Endothelial cell of umbilical vein (primary cell): Measurements from ENCODE around the gene NTNG1. TPM values are rescaled to one million over a fixed set of nuclear protein-coding genes. Genes with fewer than 3 reads are reported as not detected.

ENCODE experiments used
- BruUV-seq: library from RNA; stranded (reverse); fragments of 400-500 nt; replicated peaks from 2 replicates; lab custom pipeline; 2021; lab: Mats Ljungman, UMichigan
- CTCF ChIA-PET: fragments of 300-600, 350-600 bp; sonication (Branson Sonifier 250); formaldehyde crosslinking; loops from one replicate; lab custom pipeline; 2021; ENCODE audit warnings: antibody characterized with exemption, inconsistent platforms; lab: Charles Lee
- POLR2A ChIA-PET: fragments of 300-600, 350-600 bp; sonication (Branson Sonifier 250); formaldehyde crosslinking; loops from one replicate; lab custom pipeline; 2021; ENCODE audit warnings: antibody characterized with exemption, inconsistent platforms; lab: Charles Lee
- DNase-seq: peaks from one replicate; pipeline ENCODE4 v3.0.0-alpha.2; 2011; ENCODE audit warnings: low read depth, low spot score
- FAIRE-seq: peaks from 2 replicates; lab custom pipeline; 2011; peaks lifted over from hg19 to GRCh38; lab: Jason Lieb, UNC
- H2AFZ ChIP-seq: 2 replicates; pipeline ENCODE4 v1.6.0; 2012; ENCODE audit warnings: low read depth, low read length, control low read depth, inconsistent platforms
- H3K27ac ChIP-seq: 2 replicates; pipeline ENCODE4 v1.5.1; 2011; ENCODE audit warnings: low read depth, mild to moderate bottlenecking, control low read depth, low read length, moderate library complexity; ENCODE audit not compliant: insufficient read depth
- H3K27me3 ChIP-seq, 2 experiments: 2 replicates each; pipeline versions ENCODE4 v1.6.0 to v1.6.1; 2011; ENCODE audit warnings: low read length in 2 of 2, mixed read lengths in 1 of 2; ENCODE audit not compliant: control insufficient read depth in 2 of 2, insufficient read depth in 2 of 2
- H3K36me3 ChIP-seq, 2 experiments: 2 replicates in 1 of 2; 3 replicates in 1 of 2; pipeline ENCODE4 v1.5.1; 2011; ENCODE audit warnings: low read length in 2 of 2, mild to moderate bottlenecking in 1 of 2, moderate library complexity in 1 of 2; ENCODE audit not compliant: control insufficient read depth in 2 of 2, insufficient read depth in 2 of 2; ENCODE audit errors: extremely low read depth in 1 of 2
- H3K4me1 ChIP-seq: 3 replicates; pipeline ENCODE4 v1.5.1; 2011; ENCODE audit warnings: mild to moderate bottlenecking, low read length; ENCODE audit not compliant: control insufficient read depth, insufficient read depth; ENCODE audit errors: extremely low read depth
- H3K4me2 ChIP-seq: 2 replicates; pipeline ENCODE4 v1.6.1; 2011; ENCODE audit warnings: low read length, control low read depth, mixed read lengths; ENCODE audit not compliant: insufficient read depth
- H3K4me3 ChIP-seq, 3 experiments: fragments of 200-600 bp in 1 of 3; sonication (generic), shearing (Covaris generic) in 1 of 3; replicated peaks in 1 of 3; 2 replicates each; pipeline ENCODE4 v1.5.1; 2011 to 2016; ENCODE audit warnings: control low read depth in 3 of 3, low read length in 3 of 3, mild to moderate bottlenecking in 2 of 3, inconsistent platforms in 1 of 3, low read depth in 1 of 3, moderate library complexity in 1 of 3; ENCODE audit not compliant: insufficient read depth in 1 of 3
- H3K79me2 ChIP-seq: 2 replicates; pipeline ENCODE4 v1.6.0; 2012; ENCODE audit warnings: low read length, inconsistent platforms; ENCODE audit not compliant: control insufficient read depth, insufficient read depth
- H3K9ac ChIP-seq: replicated peaks from 2 replicates; pipeline ENCODE3; 2011; ENCODE audit warnings: low read length, control low read depth; ENCODE audit not compliant: insufficient read depth; ENCODE audit errors: extremely low read depth
- H3K9me1 ChIP-seq: replicated peaks from 3 replicates; pipeline ENCODE4 v1.6.0; 2011; ENCODE audit warnings: mild to moderate bottlenecking, low read length; ENCODE audit not compliant: control insufficient read depth, insufficient read depth; ENCODE audit errors: extremely low read depth
- H3K9me3 ChIP-seq: replicated peaks from 2 replicates; pipeline ENCODE4 v1.5.1; 2012; ENCODE audit warnings: low read length, inconsistent platforms; ENCODE audit not compliant: control insufficient read depth, insufficient read depth
- H4K20me1 ChIP-seq: replicated peaks from 2 replicates; pipeline ENCODE3; 2011; ENCODE audit warnings: mild to moderate bottlenecking, low read length; ENCODE audit not compliant: control insufficient read depth, insufficient read depth; ENCODE audit errors: extremely low read depth
- EZH2 ChIP-seq: IDR thresholded peaks from 2 replicates; pipeline ENCODE4 v1.6.1; 2012; ENCODE audit warnings: borderline replicate concordance, low read depth, mild to moderate bottlenecking, moderate library complexity, low read length, inconsistent platforms; ENCODE audit not compliant: severe bottlenecking
- FOS ChIP-seq: IDR thresholded peaks from 2 replicates; pipeline ENCODE4 v1.6.1; 2011; ENCODE audit warnings: mild to moderate bottlenecking, low read length, moderate library complexity, borderline replicate concordance; ENCODE audit not compliant: insufficient read depth
- GATA2 ChIP-seq: IDR thresholded peaks from 2 replicates; pipeline ENCODE4 v1.7.0; 2011; ENCODE audit warnings: low read depth, mild to moderate bottlenecking, moderate library complexity, mixed read lengths, low read length; ENCODE audit not compliant: insufficient read length, insufficient read depth
- JUN ChIP-seq: IDR thresholded peaks from 2 replicates; pipeline ENCODE4 v1.6.1; 2011; ENCODE audit warnings: borderline replicate concordance, low read depth; ENCODE audit not compliant: insufficient read length, insufficient read depth
- POLR2A ChIP-seq: IDR thresholded peaks from 2 replicates; pipeline ENCODE4 v1.6.1; 2012; ENCODE audit warnings: low read depth, mild to moderate bottlenecking, control low read depth, low read length
- POLR2AphosphoS5 ChIP-seq: IDR thresholded peaks from 2 replicates; pipeline ENCODE4 v1.6.1; 2012; ENCODE audit warnings: low read depth, mild to moderate bottlenecking, control low read depth, low read length, moderate library complexity; ENCODE audit not compliant: insufficient read depth
- dilution Hi-C: fragments of 300-500 bp; cut with MboI; formaldehyde crosslinking; loops from one replicate; pipeline ENCODE4 v1.15.0; 2019; ENCODE audit warnings: low sequenced_read_pairs; ENCODE audit not compliant: extremely low pct_ligation_motif_present
- intact Hi-C: fragments of 100-400 bp; cut with micrococcal nuclease; formaldehyde crosslinking; loops from one replicate; pipeline ENCODE4 v1.10.0; 2022
- polyA plus RNA-seq, 4 experiments: library from polyadenylated mRNA; depleted of rRNA in 3 of 4; stranded (reverse) in 3 of 4; unstranded in 1 of 4; fragments of >200 nt; gene quantifications; 2 replicates each; pipeline versions ENCODE4 v1.2.1 to v1.2.3, GENCODE V29; 2011 to 2012; ENCODE audit warnings: missing spikeins in 1 of 4
- total RNA-seq: library from RNA; stranded (reverse); gene quantifications from 2 replicates; pipeline ENCODE4 v1.2.3, GENCODE V29; 2021
- TF ChIP-seq, protein P1 (sequence below), 2 donors: IDR thresholded peaks; 1 replicate in 1 of 2; 2 replicates in 1 of 2; pipeline ENCODE4 v1.5.1; 2011; ENCODE audit warnings: low read length in 2 of 2, mild to moderate bottlenecking in 2 of 2, moderate library complexity in 2 of 2, control low read depth in 1 of 2, inconsistent platforms in 1 of 2, low read depth in 1 of 2; ENCODE audit not compliant: insufficient read depth in 1 of 2; ENCODE audit errors: extremely low read depth in 1 of 2
- TF ChIP-seq, protein P2 (sequence below): IDR thresholded peaks from 2 replicates; pipeline ENCODE4 v1.6.1; 2011; ENCODE audit not compliant: insufficient read depth, insufficient read length

The NTNG1 gene
- total and polyA plus RNA-seq, 2 donors (not counting 3 experiments of a cell fraction or from before 2014, with no cell fraction given), result not detected

DNA sequence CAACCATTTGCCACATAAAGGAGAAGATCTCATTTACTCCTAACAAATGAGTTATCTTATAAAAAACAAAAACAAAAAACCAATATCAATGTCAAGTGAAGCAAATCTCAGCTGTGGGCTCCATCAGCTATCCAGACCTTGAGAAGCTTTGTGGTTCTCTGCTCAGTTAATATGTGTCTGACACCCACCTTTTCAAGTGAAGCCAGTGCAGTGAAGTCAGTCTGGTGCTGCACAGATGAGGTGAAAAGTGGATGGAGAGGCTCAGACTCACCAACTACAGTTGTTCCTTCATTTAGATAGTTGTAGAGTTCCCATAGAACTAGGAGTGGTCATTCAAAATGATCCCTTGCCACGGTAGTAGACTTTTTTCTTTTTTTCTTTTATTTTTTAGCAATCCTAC is 106.8 kb downstream of the NTNG1 start:
- no peak overlapping the region for H2AFZ ChIP-seq
- H3K36me3 ChIP-seq, result no peaks in the 10 kb centered on the region
- no peaks in the 10 kb centered on the region for H3K9me3 ChIP-seq
- no peak overlapping the region for H3K27ac ChIP-seq
- POLR2A ChIA-PET, result no interaction called here
- H3K4me1 ChIP-seq, result no peaks in the 10 kb centered on the region
- intact Hi-C loops, result no loop called here
- H3K9me1 ChIP-seq, result no peaks in the 10 kb centered on the region
- no peak overlapping the region for H3K4me2 ChIP-seq
- H3K27me3 ChIP-seq, result no peaks in the 10 kb centered on the region
- no peak overlapping the region for H3K9ac ChIP-seq
- H3K4me3 ChIP-seq, result no peak overlapping the region
- BruUV-seq, result no TSS peak
- no peak for DNase-seq
- H4K20me1 ChIP-seq, result no peaks in the 10 kb centered on the region
- CTCF ChIA-PET, result no interaction called here
- no peaks in the 10 kb centered on the region for H3K79me2 ChIP-seq
- dilution Hi-C loops, result no loop called here
- TF ChIP-seq POLR2AphosphoS5 (no peak), GATA2 (no peak), JUN (no peak), EZH2 (no peak), FOS (no peak), POLR2A (no peak)
- TF ChIP-seq, protein P1, sequence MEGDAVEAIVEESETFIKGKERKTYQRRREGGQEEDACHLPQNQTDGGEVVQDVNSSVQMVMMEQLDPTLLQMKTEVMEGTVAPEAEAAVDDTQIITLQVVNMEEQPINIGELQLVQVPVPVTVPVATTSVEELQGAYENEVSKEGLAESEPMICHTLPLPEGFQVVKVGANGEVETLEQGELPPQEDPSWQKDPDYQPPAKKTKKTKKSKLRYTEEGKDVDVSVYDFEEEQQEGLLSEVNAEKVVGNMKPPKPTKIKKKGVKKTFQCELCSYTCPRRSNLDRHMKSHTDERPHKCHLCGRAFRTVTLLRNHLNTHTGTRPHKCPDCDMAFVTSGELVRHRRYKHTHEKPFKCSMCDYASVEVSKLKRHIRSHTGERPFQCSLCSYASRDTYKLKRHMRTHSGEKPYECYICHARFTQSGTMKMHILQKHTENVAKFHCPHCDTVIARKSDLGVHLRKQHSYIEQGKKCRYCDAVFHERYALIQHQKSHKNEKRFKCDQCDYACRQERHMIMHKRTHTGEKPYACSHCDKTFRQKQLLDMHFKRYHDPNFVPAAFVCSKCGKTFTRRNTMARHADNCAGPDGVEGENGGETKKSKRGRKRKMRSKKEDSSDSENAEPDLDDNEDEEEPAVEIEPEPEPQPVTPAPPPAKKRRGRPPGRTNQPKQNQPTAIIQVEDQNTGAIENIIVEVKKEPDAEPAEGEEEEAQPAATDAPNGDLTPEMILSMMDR (IDR thresholded peaks at IDR 0.05; ENCODE audit: extremely low read depth in 1 of 2, insufficient read depth in 1 of 2, low read depth in 1 of 2, low read length in 2 of 2), result no peak
- TF ChIP-seq, protein P2, sequence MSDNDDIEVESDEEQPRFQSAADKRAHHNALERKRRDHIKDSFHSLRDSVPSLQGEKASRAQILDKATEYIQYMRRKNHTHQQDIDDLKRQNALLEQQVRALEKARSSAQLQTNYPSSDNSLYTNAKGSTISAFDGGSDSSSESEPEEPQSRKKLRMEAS, result no peak
- no peak for FAIRE-seq
